GM20000 (cell line): ENCODE data around the gene TSSK2.

Source experiments
- DNase-seq: peaks from one replicate; pipeline ENCODE4 v3.0.0; 2012; ENCODE audit warnings: low spot score
- TF ChIP-seq, protein P1 (sequence below): IDR thresholded peaks from 2 replicates; pipeline ENCODE4 v1.5.1; 2012; ENCODE audit warnings: mild to moderate bottlenecking, control low read depth; ENCODE audit errors: extremely low read depth, missing control alignments

TSSK2 gene

DNA sequence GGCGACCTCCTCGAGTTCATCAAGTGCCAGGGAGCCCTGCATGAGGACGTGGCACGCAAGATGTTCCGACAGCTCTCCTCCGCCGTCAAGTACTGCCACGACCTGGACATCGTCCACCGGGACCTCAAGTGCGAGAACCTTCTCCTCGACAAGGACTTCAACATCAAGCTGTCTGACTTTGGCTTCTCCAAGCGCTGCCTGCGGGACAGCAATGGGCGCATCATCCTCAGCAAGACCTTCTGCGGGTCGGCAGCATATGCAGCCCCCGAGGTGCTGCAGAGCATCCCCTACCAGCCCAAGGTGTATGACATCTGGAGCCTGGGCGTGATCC lies 542 bp downstream of the TSSK2 start:
- TF ChIP-seq, protein P1, sequence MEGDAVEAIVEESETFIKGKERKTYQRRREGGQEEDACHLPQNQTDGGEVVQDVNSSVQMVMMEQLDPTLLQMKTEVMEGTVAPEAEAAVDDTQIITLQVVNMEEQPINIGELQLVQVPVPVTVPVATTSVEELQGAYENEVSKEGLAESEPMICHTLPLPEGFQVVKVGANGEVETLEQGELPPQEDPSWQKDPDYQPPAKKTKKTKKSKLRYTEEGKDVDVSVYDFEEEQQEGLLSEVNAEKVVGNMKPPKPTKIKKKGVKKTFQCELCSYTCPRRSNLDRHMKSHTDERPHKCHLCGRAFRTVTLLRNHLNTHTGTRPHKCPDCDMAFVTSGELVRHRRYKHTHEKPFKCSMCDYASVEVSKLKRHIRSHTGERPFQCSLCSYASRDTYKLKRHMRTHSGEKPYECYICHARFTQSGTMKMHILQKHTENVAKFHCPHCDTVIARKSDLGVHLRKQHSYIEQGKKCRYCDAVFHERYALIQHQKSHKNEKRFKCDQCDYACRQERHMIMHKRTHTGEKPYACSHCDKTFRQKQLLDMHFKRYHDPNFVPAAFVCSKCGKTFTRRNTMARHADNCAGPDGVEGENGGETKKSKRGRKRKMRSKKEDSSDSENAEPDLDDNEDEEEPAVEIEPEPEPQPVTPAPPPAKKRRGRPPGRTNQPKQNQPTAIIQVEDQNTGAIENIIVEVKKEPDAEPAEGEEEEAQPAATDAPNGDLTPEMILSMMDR = no peak

DNA sequence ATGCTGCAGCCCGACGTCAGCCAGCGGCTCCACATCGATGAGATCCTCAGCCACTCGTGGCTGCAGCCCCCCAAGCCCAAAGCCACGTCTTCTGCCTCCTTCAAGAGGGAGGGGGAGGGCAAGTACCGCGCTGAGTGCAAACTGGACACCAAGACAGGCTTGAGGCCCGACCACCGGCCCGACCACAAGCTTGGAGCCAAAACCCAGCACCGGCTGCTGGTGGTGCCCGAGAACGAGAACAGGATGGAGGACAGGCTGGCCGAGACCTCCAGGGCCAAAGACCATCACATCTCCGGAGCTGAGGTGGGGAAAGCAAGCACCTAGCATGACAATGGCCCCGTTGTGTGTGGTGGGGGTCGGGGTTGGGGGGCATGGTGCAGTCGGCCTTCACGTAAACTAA lies 1.0 kb downstream of the TSSK2 start:
- TF ChIP-seq, protein P1 = no peak

More for the DNA sequence above, 542 bp downstream of the TSSK2 start:
- DNase-seq = no peak

DNA sequence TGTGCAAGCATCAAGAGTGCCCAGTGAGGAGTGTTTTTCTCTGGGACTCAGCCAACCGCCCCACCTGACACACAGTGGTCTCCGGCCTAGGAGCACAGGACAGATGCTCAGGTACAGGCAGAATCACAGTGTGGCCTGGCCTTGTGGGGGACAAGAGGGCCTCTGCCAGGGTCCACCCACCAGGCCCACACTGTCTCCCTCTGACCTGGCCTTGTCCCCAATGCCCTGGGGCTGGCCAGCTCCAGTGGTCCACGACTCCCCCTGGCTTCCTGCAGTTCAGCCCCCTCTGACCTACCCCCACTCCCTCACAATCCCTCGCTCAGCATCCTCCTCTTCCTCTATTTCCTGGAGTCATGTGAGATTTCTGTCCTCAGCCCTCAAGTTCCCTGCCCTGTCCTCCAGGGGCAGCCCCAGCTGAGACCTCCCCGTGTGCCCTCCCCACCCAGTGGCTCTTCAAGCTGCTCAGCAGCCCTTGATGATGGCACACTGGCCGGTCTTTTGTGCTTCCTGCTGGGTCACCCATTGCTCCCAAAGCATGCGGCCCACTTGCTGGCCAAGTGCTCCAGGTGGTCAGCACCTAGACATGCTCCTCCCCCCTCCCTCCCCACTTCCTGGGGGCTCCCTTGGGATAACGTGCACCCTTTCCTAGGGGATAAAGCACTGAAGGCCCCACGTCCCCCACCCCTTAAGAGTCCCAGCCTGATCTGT lies 1.7 kb downstream of the TSSK2 start:
- TF ChIP-seq, protein P1 = no peak
- DNase-seq = no peak

More for the DNA sequence above, 1.0 kb downstream of the TSSK2 start:
- no peak for DNase-seq

DNA sequence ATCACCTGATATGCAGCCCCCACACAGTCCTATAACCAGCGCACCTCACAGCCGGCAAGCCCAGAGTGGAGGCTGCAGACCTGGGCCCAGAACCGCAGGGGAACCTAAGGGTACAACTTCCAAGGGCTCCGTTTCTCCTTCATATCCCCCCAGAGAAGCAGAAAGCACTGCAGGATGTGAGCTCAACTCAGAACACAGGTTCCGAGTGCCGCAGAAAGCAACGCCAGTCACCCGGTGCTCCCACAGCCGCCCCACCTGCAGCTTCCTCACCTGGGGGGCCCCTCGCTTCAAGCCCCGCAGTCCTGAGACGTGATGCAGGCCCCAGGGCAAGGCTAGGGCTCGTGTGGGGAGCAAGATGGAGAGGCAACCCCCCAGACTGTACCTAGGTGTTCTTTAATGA lies 2.5 kb downstream of the TSSK2 start:
- no peak for DNase-seq
- TF ChIP-seq, protein P1 = no peak

DNA sequence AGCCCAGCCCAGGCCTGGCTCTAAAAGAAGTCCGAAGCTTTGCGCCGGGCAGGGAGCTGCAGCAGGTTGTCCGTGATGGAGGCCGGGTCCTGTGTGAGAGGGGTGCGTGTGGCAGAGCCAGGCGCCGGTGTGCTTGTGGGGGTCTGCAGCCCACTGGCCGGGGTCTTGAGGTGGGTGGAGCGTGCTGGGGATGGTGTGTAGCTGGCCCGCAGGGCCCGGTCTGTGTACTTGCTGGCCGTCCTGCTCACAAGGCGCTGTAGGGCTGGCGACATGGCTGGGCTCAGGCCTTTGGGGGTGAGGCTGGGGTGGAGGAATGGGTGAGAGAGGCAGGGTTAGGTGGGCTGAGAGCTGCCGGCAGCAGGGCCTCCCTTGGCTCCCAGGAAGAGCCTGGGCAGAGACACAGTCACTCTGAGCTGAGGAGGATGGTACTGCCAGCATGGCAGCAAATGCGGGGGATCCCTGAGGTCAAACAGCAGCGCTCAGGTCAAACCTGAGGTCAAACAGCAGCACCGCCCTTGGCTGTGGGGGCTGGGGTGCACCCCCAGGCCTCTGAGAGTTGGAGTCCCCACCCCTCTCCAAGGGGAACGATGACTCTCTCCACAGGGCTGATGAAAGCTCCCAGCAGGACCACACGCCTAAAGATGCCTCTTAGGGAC lies 3.2 kb downstream of the TSSK2 start:
- no peak for DNase-seq
- TF ChIP-seq, protein P1 = no peak

DNA sequence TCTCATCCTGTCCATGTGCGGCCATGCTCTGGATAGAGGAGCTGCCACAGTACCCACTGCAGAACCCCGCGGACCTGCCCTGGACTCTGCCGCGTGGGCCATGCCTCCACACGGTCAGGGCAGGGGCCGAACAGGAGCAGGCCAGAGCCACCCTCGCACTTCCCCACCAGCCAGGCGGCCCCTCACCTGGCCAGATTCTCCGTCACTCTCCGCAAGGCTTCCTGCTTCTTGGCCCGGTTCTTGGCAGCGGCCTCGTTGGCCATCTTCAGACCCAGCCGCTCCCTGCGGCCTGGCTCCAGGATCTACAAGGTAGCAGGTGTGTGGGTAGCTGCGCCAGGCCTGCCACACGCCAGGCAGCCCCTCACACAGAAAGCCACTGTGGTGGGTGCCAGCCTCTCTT lies 3.8 kb downstream of the TSSK2 start:
- no peak for DNase-seq
- TF ChIP-seq, protein P1 = no peak

DNA sequence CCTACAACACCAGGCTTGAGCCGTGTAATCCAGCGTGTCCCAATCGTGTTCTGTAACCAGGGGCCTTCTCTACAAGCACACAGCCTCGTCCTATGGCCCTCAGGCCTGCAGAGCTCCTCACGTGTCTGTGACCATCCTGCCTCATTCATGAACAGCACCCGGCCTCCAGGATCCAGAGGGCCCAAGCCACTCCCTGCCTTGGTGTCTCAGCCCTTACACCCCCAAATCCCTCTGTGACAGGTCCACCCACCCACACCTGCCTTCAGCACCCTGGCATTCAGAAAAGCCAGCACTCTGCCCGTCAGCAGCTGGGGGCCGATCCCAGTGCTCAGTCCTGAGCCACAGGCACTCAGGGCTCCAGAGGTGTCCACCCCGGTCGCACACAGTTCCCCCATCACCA lies 5.8 kb downstream of the TSSK2 start:
- TF ChIP-seq, protein P1 = no peak

More for the DNA sequence above, 5.8 kb downstream of the TSSK2 start:
- DNase-seq = no peak
